ENCODE measurements around the gene ZDHHC20.
A peak's percentile ranks its signal among the peaks of the same experiment; 100 is the strongest.

The ZDHHC20 gene, protein sequence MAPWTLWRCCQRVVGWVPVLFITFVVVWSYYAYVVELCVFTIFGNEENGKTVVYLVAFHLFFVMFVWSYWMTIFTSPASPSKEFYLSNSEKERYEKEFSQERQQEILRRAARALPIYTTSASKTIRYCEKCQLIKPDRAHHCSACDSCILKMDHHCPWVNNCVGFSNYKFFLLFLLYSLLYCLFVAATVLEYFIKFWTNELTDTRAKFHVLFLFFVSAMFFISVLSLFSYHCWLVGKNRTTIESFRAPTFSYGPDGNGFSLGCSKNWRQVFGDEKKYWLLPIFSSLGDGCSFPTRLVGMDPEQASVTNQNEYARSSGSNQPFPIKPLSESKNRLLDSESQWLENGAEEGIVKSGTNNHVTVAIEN

DNA sequence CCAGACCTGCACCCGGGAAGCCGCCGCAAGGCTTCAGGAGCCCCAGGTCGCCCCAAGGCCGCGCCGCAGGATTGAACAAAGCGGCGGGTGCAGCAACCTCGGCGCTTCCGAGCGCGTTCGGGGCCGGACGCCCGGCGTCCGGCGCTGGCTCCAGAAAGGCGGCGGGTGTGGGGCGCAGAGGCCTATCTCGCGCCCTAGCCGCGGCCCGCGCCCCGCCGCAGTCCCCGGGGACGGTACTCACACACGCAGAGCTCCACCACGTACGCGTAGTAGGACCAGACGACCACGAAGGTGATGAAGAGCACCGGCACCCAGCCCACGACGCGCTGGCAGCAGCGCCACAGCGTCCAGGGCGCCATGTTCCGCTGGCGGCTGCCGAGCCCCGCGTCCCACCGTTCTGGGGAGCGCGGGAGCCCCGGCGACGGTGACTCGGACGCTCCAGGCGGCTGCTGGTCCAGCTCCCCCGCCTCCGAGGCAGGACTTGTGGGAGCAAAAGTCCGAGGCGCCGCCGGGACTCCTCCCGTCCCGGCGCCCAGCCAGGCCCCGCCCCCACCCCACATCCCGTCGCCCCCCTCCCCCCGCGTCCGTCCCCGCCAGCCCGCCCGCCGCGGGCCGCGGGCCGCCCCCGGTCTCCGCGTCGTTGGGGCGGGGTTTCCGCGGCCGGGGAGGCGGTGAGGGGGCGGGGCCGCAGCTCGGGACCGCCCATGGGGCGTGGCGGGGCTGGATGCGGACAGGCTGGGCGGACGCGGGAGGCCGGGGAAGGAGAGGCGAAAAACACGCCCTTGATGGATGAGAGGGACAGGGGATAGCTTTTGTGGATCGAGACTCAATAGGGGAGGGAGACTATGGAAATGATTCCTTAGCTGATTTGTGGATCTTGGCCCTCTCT is at the start of gene ZDHHC20:
TSS of gene ZDHHC20 (minus strand) at position 491 of the 889 bp plus-strand sequence. CDS start at position 359, 132 bp downstream.
- peak; percentile 72 for DNase-seq (ENCODE audit: low read depth)

DNA sequence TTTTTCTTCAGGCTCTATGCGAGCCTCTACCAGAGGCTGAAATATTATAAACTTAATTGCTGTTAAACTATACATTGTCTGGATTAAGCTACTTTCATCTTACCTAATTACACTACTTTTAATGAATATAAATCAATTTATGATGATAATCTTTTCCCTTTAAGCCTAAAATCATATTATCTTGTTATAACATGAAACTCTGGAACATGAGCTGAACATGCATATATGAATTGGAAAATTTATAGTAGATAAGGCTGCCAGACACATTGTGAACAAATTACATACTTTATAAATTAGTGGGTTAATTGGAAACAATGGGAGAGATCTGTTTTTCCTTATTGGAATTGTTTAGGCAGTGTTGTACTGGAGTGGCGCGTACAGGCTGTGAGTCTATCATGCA is 45.3 kb upstream of the ZDHHC20 start:
- no peak for DNase-seq (ENCODE audit: low read depth)

DNA sequence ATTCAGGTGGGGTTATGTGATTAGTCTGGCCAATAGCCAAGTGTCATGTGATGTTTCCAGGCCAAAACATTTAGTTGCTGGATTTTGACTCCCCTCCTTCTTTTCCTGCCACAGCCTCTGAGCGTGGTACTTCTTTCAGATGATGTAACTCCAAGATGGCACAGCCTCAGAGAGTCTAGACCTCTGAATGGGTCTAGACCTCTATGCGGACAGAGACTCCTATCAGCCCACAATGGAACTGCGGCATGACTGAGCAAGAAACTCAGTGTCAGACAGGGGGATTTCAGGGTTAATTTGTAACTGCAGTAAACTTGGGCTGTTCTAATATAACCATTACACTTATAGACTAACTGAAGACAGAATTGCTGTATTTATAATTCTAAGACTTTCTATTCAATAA is 42.6 kb upstream of the ZDHHC20 start:
- DNase-seq (ENCODE audit: low read depth), result no peak

DNA sequence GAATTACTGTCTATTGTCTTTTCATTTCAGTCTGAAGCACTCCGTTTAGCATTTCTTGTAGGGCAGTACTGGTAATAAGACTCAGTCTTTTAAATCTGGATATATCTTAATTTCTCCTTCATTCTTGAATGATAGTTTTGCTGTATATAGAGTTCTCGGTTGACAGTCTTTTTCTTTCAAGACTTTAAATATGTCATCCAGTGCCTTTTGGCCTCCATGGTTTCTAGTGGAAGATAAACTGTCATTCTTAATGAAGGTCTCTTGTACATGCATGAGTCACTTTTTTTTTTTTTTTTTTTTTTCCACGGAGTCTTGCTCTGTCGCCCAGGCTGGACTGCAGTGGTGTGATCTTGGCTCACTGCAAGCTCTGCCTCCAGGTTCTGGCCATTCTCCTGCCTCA is 27.2 kb upstream of the ZDHHC20 start:
- DNase-seq (ENCODE audit: low read depth), result no peak

DNA sequence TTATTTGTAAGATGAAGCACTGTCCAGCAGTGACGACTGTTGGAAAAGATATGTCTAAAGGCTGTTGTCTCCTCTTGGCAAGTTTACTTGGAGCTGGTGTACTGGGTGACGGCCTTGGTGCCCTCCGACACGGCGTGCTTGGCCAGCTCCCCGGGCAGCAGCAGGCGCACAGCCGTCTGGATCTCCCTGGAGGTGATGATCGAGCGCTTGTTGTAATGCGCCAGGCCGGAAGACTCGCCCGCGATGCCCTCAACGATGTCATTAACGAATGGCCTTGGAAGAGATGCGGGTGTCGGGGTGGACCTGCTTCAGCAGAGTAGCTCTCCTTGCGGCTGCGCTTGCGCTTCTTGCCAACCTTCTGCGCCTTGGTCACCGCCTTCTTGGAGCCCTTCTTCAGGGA is 24.6 kb upstream of the ZDHHC20 start:
- DNase-seq (ENCODE audit: low read depth), result no peak

DNA sequence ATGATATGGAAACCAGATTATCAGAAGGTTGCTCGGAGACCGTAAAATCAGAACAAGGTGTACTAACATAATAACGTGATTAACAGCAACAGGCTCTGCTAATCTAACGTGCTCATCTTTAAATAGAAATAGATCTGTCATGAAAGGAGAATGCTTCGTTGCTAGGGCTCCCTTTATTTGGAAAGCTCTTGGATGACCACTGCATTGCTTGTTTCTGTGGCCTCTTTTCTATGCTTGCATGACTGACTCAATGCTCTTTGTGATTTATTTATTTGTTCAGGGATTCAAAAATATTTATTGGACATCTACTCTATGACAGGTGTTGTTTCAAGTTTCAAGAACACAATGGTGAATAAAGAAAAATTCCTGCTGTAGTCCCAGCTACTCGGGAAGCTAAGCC is 22.3 kb upstream of the ZDHHC20 start:
- DNase-seq (ENCODE audit: low read depth), result no peak

DNA sequence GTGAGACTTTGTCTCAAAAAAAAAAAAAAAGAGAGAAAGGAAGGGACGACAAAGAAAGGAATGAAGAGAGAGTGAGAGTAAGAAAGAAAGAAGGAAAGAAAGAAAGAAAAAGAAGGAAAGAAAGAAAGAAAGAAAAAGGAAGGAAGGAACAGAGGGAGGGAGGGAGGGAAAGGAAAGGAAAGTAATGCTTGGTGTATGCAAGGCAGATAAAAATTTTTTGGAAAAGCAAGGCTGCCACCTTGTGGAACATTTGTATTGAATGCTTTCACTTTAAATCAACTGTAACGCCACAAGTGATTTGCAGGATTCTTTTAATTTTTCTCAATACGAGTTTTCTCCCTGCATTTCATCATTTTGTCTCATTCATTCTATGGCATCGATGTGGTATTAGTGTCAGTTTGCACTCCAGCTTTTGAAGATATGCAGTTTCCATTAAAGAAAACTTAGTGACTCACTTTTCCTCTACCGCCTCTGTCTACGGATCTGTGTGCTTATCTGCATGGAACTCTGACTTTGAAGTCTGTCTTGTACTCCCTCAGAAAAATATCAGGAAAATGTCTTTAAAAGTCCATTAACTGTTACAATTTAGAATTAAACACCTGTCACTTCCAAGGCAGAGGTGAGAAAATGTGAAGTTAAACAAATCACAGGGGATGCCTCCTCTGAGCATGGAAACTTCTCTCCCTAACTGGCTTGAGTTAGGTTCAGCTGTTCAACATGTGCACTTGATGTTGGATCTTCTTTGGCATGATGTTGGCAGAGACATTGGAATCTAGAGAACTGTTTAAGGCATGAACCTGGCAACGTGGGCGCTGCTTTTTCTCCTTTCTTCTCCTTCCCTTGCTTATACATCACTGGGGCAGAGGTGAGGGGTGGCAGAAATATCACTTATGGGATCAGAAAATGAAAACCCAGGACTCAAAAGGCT is 20.0 kb upstream of the ZDHHC20 start:
- peak; percentile 75 for DNase-seq (ENCODE audit: low read depth)

DNA sequence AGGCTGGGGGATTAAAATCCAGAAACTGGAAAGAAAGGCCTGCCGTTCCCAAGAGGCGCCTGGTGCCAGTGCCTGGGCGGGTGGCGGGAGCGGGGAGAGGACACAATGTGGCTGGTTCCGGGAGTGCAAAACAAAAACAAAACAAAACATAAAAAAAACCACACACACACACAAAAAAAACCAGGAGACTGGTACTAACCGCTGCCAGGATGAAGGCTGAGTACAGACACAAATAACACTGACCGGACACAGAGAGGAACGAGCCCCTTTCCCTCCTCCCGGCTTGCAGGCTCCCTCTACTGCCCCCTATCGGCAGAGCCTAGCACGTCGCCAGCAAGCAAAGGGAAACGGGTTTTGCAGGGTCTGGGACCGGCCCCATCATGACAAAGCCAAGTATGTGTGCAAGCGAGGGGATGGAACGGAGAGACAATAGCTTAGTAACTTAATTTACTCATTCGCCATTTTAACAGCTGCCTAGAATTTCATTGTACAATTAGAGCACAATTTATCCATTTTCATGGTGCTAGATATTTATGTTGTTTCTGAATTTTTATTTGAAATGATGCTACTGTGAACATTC is 17.9 kb upstream of the ZDHHC20 start:
- DNase-seq (ENCODE audit: low read depth), result peak; percentile 76

DNA sequence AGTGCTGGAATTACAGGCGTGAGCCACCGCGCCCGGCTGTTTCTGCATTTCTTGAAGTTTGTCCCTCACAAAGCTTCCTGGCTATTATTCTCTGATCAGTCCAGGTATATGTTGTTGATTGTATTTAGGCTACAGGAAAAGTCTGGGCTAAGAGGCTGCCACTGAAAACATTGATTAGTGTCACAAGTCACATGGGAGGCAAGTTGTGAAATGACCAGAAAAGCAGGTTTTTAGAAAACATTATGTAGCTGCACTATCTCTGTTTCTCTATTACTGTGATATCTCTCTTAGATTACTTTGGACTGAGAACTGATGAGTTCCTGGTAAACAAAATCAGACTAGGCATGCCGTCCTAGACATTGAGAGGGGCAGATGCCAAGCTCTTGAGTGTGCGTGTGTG is 16.0 kb upstream of the ZDHHC20 start:
- DNase-seq (ENCODE audit: low read depth), result no peak

DNA sequence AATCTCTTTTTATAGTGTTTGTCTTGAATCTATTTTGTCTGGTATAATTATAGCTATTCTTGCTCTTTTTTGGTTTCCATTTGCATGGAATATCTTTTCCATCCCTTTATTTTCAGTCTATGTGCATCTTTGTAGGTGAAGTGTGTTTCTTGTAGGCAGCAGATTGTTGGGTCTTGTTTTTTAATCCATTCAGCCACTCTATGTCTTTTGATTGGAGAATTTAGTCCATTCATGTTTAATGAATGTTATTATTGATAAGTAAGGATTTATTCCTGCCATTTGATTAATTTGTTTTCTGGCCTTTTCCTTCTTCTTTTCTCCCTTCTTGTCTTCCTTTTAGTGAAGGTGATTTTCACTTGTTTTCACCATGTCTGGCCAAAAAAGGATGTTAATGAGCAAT is 11.7 kb upstream of the ZDHHC20 start:
- DNase-seq (ENCODE audit: low read depth), result no peak

DNA sequence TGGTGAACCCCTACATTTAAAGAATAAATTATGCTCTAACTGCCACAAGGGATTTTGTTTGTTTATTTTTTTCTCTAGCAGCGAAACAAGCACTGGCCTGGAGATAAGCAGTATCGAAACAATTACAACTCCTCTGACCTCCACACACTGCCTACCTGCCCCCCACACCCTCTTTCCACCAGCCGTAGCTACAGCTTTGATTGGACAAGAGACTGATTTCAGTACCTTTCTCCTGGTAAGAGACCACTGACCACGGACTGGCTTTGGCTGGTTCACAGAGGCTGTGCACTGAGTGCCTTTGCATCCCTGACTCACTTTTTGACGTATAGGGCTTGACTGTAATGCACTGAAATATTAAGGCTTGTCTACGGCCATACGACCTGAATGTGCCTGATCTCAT is 7.4 kb upstream of the ZDHHC20 start:
- no peak for DNase-seq (ENCODE audit: low read depth)

DNA sequence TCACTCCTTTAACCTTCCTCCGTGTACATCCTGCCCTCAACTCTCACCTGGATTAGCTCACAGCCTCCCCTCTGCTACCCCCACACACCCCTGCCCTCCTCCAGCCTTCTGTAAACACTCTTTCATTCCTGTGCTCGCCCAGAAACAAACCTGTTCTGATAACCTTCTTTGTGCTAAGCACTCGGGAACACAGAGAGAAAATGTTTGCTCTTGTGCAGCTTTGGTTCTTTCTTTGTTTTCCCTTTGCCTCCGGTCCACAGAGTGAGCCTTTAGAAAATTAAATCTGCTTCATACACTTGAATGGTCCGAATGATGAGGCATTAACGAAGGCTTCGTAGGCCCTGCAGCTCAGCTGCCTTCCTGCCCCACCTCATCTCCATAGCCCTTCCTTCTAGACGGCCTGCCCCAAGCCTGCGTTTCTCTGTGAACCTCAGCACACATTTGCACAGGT is 6.6 kb upstream of the ZDHHC20 start:
- DNase-seq (ENCODE audit: low read depth), result no peak

DNA sequence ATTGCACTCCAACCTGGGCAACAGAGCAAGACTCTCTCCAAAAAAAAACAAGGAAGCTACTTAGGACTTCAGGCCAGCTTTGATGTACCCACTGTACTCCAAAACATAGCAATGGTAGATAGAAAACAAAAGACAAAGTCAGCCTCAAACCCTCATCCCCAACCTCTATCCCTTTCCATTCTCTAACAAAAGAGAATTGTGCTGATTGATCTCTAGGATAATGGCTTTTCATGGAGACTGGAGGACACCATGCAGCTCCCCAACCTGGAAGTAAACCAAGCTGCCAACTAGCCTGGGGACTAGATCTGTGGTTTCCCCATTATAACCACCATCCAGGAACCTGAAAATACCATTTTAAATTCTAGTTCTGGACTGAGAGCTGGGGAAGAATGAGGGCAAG is 4.3 kb upstream of the ZDHHC20 start:
- no peak for DNase-seq (ENCODE audit: low read depth)

DNA sequence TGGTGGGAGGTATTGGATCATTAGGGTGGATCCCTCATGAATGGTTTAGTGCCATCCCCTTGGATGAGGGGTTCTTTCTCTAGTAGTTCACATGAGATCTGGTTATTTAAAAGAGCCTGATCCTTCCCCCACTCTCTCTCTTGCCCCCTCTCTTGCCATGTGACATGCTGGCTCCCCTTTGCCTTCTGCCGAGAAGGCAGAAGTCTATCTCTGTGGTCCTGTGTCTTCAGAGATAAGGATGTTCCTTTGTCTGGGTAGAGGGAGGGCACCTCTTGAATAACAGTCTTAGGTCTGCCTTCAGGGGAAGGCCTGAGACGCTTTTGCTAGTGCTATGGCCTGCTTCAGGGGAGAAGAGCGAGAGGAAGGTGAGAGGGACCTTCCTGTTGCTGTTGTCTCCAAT is 2.0 kb upstream of the ZDHHC20 start:
- no peak for DNase-seq (ENCODE audit: low read depth)

DNA sequence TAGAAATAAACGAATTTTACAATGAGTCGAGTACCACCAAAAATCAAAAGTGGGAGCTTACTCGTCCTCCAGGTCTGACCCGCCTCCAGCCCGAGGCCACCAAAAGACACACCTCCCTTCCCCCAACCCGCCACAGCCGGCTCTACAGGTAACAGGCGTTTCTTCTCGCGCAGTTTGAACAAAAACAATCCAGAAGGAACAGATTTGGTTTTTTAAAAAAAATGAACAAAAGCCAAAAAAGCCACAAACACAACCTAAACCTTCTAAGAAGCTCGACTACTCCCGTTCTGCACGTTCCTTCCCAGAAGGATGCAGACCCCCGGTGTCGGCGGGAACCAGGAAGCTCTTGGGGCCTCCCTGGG is 671 bp downstream of the ZDHHC20 start:
- DNase-seq (ENCODE audit: low read depth), result no peak

DNA sequence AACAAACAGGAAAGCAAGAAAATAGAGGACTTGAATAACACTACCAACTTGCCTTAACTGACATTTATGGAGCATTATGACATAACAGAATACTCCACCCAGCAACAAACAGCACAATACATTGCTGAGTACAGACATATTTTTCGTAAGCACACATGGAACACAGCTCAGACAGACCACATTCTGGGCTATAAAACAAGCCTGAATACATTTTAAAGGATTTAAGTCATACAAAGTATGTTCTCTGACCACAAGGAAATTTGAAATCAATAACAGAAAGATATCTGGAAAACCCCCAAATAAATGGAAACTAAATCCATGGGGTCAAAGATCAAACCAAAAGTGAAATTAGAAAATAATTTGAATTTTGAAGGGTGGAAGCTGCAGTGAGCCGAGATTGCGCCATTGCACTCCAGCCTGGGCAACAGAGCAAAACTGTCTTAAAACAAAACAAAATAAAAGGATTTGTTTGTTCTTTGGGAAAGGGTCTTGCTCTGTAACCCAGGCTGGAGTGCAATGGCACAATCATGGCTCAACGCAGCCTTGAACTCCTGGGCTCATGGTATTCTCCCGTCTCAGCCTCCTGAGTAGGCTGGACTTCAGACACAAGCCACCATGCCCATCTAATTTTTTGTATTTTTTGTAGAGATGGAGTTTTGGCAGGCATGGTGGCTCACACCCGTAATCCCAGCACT is 5.6 kb downstream of the ZDHHC20 start:
- peak; percentile 63 for DNase-seq (ENCODE audit: low read depth)

DNA sequence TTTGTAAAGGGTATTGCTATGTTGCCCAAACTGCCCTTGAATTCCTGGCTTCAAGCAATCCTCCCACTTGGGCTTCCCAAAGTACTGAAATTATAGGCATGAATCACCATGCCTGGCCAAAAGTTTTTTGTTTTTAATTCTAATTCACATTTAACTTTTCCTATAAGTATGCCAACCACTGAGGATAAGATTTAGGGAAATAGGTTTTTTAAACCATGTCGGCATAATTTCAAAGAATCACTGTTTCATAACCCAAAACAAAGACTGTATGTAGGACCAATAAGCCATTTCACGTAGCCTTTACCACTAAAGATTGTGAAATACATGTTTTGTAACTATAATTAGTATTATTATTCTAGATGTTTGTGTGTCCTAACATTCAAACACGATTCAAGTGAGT is 8.2 kb downstream of the ZDHHC20 start:
- DNase-seq (ENCODE audit: low read depth), result no peak

DNA sequence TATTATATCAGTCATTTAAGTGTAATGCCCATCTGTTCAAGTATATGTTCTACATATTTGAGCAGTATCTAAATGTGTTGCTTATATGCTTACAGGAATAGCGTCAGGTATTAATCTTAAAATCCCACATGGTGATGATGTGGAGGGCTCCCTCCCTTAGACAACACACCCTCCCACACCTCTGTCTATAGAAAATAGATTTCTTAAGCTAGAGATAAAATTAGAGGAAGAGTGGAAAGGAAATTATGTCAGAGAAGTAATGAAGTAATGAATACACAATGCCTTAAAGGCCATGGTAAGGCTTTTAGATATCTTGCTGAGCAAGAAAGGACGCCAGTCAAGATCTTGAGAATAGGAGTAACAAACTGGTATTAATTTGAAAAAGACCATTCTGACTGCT is 12.4 kb downstream of the ZDHHC20 start:
- DNase-seq (ENCODE audit: low read depth), result no peak

DNA sequence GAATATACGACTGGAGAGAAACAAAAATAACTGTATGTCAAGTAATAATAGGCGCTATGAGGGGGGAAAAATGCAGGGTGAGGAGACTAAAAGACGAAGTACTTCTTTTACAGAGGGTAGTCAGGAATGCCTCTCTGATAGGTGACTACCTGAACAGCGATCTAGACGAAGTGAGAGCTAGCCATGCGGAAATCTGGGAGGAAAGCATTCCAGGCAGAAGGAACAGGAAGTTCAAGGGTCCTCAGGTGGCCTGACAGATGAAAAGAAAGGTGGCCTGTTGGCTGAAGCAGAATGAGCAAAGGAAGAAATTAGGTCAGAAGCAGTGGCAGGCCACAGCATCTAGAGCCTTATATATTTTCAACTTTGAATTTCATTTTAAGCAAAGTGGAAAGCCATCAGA is 13.3 kb downstream of the ZDHHC20 start:
- no peak for DNase-seq (ENCODE audit: low read depth)

DNA sequence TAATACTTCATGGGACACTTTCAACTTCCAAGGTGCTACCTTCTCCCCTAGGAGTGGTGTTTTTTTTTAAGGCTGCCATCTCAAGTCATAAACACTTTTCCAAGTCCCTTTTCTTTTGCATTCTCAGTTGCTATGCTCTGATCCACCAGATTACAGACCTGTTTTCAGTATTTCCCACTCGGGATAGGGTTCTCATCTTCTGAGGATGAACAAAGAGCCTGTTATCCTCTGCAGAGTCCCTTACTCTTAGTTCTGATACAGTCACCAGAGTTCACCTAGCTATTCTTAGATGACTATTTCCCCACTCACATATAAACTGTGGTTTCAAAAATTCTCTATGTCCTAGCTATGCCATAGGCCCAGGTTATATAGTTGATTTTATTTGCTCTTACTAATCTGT is 15.9 kb downstream of the ZDHHC20 start:
- DNase-seq (ENCODE audit: low read depth), result peak; percentile 23

DNA sequence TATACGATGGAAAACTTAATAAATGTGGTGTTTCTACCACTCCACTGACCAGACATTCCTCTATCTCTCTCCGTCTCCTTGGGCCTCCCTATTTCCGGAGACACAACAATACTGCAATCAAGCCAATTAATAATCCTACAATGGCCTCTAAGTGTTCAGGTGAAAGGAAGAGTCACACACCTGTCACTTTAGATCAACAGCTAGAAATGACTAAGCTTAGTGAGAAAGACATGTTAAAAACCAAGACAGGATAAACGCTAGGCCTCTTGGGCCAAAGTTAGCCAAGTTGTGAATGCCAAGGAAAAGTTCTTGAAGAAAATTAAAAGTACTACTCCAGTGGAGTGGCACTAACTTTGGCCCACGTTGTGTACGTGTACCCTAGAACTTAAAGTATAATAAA is 22.5 kb downstream of the ZDHHC20 start:
- DNase-seq (ENCODE audit: low read depth), result no peak
